Natural killer cell (primary cell): Measurements from ENCODE around the gene UFC1. TPM values are rescaled to one million over a fixed set of nuclear protein-coding genes. Genes with fewer than 3 reads are reported as not detected.

Source experiments
- ATAC-seq, 3 donors: fragments of 150-1000 bp in 2 of 3; fragments of 200-7000 bp in 1 of 3; cut with Tn5 transposase; 1 replicate in 1 of 3; 2 replicates in 2 of 3; pipeline ENCODE4 v1.10.0; 2021; ENCODE audit warnings: mild to moderate bottlenecking in 2 of 3, moderate library complexity in 2 of 3
- DNase-seq, 2 donors: peaks; one replicate each; pipeline versions ENCODE4 v3.0.0 to v3.0.0-alpha.2; 2013 to 2021; ENCODE audit warnings: mixed read lengths in 1 of 2
- H3K27ac ChIP-seq: one replicate; pipeline ENCODE4 v1.5.1; 2013; ENCODE audit warnings: mild to moderate bottlenecking, low read length
- H3K27me3 ChIP-seq: one replicate; pipeline ENCODE4 v1.6.1; 2013; ENCODE audit warnings: low read length; ENCODE audit not compliant: control insufficient read depth, insufficient read depth
- H3K36me3 ChIP-seq: one replicate; pipeline ENCODE4 v1.6.1; 2013; ENCODE audit warnings: low read length; ENCODE audit not compliant: control insufficient read depth, insufficient read depth
- H3K4me1 ChIP-seq: one replicate; pipeline ENCODE4 v1.6.1; 2013; ENCODE audit warnings: low read length; ENCODE audit not compliant: control insufficient read depth, insufficient read depth
- H3K4me3 ChIP-seq: one replicate; pipeline ENCODE4 v1.5.1; 2013; ENCODE audit warnings: low read length
- H3K9me3 ChIP-seq: one replicate; pipeline ENCODE4 v1.6.1; 2013; ENCODE audit warnings: low read length; ENCODE audit not compliant: control insufficient read depth, insufficient read depth
- H3K27ac Mint-ChIP-seq, 2 donors: one replicate each; pipeline ENCODE4 v1.8.0; 2022; ENCODE audit warnings: mild to moderate bottlenecking in 2 of 2, mixed read lengths in 2 of 2, moderate library complexity in 1 of 2
- H3K27me3 Mint-ChIP-seq, 2 donors: one replicate each; pipeline ENCODE4 v1.8.0; 2022; ENCODE audit warnings: low read depth in 2 of 2, mixed read lengths in 2 of 2
- H3K36me3 Mint-ChIP-seq: one replicate; pipeline ENCODE4 v1.8.0; 2022; ENCODE audit warnings: mixed read lengths
- H3K4me1 Mint-ChIP-seq, 2 donors: one replicate each; pipeline ENCODE4 v1.8.0; 2022; ENCODE audit warnings: mixed read lengths in 2 of 2
- H3K4me3 Mint-ChIP-seq: one replicate; pipeline ENCODE4 v1.8.0; 2022; ENCODE audit warnings: mild to moderate bottlenecking, moderate library complexity, mixed read lengths
- H3K9me3 Mint-ChIP-seq, 2 donors: one replicate each; pipeline ENCODE4 v1.8.0; 2022; ENCODE audit warnings: mixed read lengths in 2 of 2
- whole genome bisulfite sequencing: methylation state at CpG from one replicate; pipeline ENCODE4 v1.1.7; 2013; ENCODE audit warnings: missing lambda C conversion rate; ENCODE audit not compliant: insufficient coverage; 5-methylcytosine and 5-hydroxymethylcytosine counted together
- intact Hi-C: fragments of 100-400 bp; cut with micrococcal nuclease; formaldehyde crosslinking; loops from one replicate; pipeline ENCODE4 v1.14.2; 2022
- total RNA-seq, 4 donors: library from RNA; stranded (reverse); fragments of 120-200 nt in 1 of 4; gene quantifications; one replicate each; pipeline versions ENCODE4 v1.2.3 to v1.2.4, GENCODE V29; 2013 to 2022
- TF ChIP-seq, protein P1 (sequence below): fragments of 200-600 bp; IDR thresholded peaks from one replicate; pipeline ENCODE4 v1.8.0; 2022; ENCODE audit warnings: antibody characterized with exemption

Gene UFC1
- total RNA-seq, 3 donors from 2014 or later (not counting 1 experiment from before 2014, with no cell fraction given) = 109 to 155 (median 117) TPM

DNA sequence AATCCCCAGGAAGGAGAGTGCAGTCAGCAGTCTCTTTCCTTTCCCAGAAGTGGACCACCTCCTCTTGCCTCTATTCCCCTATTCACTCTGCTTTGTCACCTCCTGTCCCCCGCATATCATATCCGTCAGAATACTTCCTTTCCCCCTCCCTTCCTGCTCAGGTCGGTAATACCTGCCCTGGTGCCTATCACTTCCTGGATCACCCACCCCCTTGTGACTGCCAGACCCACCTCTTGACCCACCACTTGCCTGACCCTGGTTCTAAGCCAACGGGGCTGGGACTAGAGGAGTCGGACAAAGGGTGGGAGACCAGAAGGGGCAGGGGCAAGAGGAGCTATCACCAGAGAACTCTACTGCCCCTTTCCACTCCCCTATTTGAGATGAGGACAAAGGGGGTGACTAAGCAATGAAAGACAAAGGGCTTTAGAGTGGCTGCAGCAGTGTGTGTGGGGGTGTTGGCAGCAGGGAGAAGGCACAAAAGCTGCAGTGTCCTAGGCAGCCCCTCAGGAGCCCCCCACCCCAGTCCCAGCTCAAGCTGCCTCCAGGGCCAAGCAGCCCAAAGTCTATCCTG is 46.7 kb downstream of the UFC1 start:
- peaks cover 49% of the 10 kb centered on the region for H3K4me1 ChIP-seq
- peak in 1 of 2 donors; percentile 50 for DNase-seq
- Mint-ChIP-seq H3K27ac (peak overlapping the region; percentile 95 to 96), H3K27me3 (no peaks in the 10 kb centered on the region), H3K4me3 (no peak overlapping the region), H3K36me3 (peaks cover 9% of the 10 kb centered on the region), H3K4me1 (peaks cover 29 to 61% of the 10 kb centered on the region in 2 donors), H3K9me3 (no peaks in the 10 kb centered on the region)
- H3K4me3 ChIP-seq = no peak overlapping the region
- no peaks in the 10 kb centered on the region for H3K27me3 ChIP-seq
- TF ChIP-seq, protein P1, sequence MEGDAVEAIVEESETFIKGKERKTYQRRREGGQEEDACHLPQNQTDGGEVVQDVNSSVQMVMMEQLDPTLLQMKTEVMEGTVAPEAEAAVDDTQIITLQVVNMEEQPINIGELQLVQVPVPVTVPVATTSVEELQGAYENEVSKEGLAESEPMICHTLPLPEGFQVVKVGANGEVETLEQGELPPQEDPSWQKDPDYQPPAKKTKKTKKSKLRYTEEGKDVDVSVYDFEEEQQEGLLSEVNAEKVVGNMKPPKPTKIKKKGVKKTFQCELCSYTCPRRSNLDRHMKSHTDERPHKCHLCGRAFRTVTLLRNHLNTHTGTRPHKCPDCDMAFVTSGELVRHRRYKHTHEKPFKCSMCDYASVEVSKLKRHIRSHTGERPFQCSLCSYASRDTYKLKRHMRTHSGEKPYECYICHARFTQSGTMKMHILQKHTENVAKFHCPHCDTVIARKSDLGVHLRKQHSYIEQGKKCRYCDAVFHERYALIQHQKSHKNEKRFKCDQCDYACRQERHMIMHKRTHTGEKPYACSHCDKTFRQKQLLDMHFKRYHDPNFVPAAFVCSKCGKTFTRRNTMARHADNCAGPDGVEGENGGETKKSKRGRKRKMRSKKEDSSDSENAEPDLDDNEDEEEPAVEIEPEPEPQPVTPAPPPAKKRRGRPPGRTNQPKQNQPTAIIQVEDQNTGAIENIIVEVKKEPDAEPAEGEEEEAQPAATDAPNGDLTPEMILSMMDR = no peak
- H3K9me3 ChIP-seq = no peaks in the 10 kb centered on the region
- H3K36me3 ChIP-seq = peaks cover 10% of the 10 kb centered on the region
- WGBS = 37% methylated on average over 3 of the region's 5 CpGs
- intact Hi-C loops = loop anchor here (5.0 kb wide), 1 partner anchor 33 kb away; the partner anchor contains the start of gene PPOX
- ATAC-seq = no peak
- no peak overlapping the region for H3K27ac ChIP-seq

DNA sequence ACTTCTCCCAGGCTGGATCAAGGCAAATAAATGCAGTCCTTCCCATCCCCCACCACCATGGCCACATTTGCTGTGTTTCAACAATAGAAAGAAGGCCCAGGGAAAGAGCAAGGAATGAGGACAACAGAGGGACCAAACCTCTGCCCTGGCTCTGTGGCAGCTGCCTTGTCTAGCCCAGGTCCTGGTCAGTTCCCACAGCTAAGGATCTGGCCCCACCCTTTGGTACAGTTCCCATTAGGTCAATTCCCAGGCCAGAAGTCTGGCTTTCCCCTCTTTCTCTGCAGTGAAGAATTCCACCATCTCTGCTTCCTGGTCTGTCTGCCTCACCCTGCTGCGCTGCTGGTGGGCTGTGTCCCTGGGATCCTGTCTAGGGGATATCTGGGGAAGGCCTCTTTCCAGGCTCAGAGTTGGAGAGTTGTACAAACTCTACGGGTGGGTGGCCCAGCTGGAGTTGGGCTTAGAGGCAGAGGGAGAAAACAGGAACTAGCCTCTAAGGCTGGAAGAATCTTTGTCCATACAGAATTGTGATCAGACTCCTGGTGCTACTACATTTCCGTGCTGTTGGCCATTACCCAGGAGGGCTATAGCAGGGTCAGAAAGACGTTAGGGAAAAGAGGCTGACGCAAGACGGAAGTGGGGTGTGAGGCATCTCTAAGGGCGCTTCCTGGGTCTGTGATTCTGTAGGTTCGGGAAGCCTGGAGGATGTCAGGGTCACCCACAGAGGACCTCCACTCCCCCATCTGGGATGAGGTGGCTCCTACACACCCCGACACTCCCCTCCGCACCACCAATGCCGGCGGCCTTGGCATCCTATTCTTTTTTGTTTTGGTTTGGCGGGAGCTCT is 47.4 kb downstream of the UFC1 start:
- no peak for DNase-seq

DNA sequence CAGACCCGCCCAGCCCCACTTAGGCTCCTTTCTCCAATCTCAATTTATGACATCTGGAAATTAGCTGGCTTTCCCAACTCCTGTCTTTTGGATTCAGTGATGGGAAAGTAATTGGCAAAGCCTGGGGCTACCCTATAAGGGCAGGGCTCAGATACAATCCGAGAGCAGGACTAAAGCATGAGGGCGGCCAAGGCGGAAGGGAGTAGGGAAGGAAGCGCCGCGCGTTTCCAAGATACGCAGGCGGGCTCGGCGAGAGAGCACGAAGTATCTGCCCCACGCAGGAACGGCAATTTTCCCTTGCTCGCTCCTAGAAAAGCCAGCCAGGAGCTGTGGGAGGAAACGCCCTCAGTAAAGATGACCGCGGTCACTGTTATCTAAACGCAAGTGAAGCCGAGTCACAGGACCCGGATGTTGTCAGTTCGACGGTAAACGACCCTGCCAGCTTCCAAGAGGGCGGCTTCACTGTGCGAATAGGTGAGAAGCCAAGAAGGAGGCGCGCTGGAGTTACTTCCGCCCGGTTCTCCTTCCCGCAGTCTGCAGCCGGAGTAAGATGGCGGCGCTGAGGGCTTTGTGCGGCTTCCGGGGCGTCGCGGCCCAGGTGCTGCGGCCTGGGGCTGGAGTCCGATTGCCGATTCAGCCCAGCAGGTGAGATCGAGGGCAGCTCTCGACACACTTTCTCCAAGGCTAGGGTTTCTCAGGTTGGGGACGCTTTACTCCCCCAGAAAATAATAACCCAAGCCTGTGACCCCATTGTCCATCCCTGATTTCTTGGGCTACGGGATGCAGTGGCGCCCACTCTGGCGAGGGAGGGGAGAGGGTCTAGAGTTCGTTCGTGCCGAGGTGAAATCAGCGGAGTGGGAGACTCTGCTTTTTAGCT is 48.3 kb downstream of the UFC1 start, which contains the start of gene NDUFS2:
NDUFS2 (plus strand) TSS at position 532 of the 877 bp plus-strand sequence; CDS start at position 551, 19 bp downstream.
- H3K27me3 Mint-ChIP-seq = no peaks in the 10 kb centered on the region
- ATAC-seq (peak; percentile 97 to 99 (median 99)), DNase-seq (peak; percentile 89 to 99)
- WGBS = 6% methylated on average over 53 of the region's 53 CpGs
- peaks cover 37% of the 10 kb centered on the region for H3K4me1 ChIP-seq
- no peaks in the 10 kb centered on the region for H3K9me3 ChIP-seq
- peaks cover 29 to 57% of the 10 kb centered on the region in 2 donors for H3K4me1 Mint-ChIP-seq
- H3K4me3 Mint-ChIP-seq = peak within 1 kb of the TSS; percentile 94
- H3K4me3 ChIP-seq = peak within 1 kb of the TSS; percentile 76
- H3K36me3 Mint-ChIP-seq = peaks cover 9% of the 10 kb centered on the region
- H3K36me3 ChIP-seq = peaks cover 20% of the 10 kb centered on the region
- intact Hi-C loops = loop anchor here (1.0 to 5.0 kb wide), 2 partner anchors 23 to 35 kb away; partner anchors contain the start of gene PPOX
- TF ChIP-seq, protein P1 = no peak
- H3K27me3 ChIP-seq = no peaks in the 10 kb centered on the region
- H3K27ac ChIP-seq = peak within 1 kb of the TSS; percentile 90
- H3K27ac Mint-ChIP-seq = peak within 1 kb of the TSS; percentile 95 to 96
- H3K9me3 Mint-ChIP-seq = no peaks in the 10 kb centered on the region

More for the DNA sequence above, 47.4 kb downstream of the UFC1 start:
- H3K9me3 Mint-ChIP-seq = no peaks in the 10 kb centered on the region
- H3K27ac ChIP-seq = peak overlapping the region; percentile 90
- H3K36me3 ChIP-seq = peaks cover 12% of the 10 kb centered on the region
- H3K4me1 ChIP-seq = peaks cover 42% of the 10 kb centered on the region
- no peak for ATAC-seq
- no peaks in the 10 kb centered on the region for H3K27me3 Mint-ChIP-seq
- H3K9me3 ChIP-seq = no peaks in the 10 kb centered on the region
- 89% methylated on average over 13 of the region's 13 CpGs for WGBS
- no peaks in the 10 kb centered on the region for H3K27me3 ChIP-seq
- peak overlapping the region; percentile 94 for H3K4me3 Mint-ChIP-seq
- H3K4me3 ChIP-seq = peak overlapping the region; percentile 76
- TF ChIP-seq, protein P1 = no peak
- H3K36me3 Mint-ChIP-seq = peaks cover 9% of the 10 kb centered on the region
- peaks cover 29 to 57% of the 10 kb centered on the region in 2 donors for H3K4me1 Mint-ChIP-seq
- intact Hi-C loops = loop anchor here (5.0 kb wide), 1 partner anchor 34 kb away; the partner anchor contains the start of gene PPOX
- peak overlapping the region; percentile 95 to 96 for H3K27ac Mint-ChIP-seq
